Activated T-cell treated with anti-CD3 and anti-CD28 coated beads for 24 hours (primary cell): ENCODE data around the gene NEMF.
"Not testable (repeated sequence)": the region's sequence is repeated elsewhere in the genome, so short reads cannot be mapped to it uniquely, and the experiment has no call there.

Experiments
- DNase-seq: peaks from one replicate; pipeline ENCODE4 v3.0.0-alpha.2; 2020; ENCODE audit warnings: low read depth

NEMF gene

DNA sequence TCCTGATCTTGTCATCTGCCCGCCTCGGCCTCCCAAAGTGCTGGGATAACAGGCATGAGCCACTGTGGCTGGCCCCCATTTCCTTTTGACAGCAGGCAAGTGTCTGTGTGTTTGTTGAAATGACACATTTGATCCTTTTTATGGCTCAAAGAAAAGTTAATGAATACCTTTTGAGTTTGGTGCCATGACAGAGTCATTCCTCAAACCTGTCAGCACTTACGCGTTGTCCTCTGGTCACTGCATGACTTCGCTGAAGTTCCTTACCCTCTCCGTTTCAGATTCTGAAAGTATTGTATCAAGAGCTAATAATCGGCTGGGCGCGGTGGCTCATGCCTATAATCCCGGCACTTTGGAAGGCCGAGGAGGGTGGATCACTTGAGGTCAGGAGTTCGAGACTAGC is 32.4 kb downstream of the NEMF start:
- no peak for DNase-seq

DNA sequence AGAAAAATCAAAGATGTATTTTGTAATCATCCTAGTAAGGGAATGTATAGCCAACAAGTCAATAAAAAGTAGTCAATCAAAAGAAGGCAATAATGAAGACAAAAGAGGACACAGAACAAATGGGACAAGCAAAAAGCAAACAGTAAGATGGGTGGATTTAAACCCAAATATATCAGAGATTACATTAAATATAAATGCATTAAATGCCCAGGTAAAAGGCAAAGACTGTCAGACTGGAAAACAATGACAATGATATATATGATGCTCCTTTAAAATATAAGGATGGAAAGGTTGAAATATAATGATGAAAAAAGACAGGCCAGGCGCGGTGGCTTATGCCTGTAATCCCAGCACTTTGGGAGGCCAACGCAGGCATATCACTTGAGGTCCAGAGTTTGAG is 35.7 kb downstream of the NEMF start:
- no peak for DNase-seq

DNA sequence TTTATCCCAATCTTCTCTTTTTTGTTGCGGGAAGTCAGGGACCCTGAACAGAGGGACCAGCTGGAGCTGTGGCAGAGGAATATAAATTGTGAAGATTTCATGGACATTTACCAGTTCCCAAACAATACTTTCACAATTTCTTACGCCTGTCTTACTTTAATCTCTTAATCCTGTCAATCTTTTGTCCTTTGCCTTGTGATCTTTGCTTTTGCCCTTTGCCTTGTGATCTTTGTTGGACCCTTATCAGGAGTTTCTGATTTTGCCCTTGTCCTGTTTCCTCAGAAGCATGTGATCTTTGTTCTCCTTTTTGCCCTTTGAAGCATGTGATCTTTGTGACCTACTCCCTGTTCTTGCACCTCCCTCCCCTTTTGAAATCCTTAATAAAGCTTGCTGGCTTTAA is 36.5 kb downstream of the NEMF start:
- DNase-seq = not testable (repeated sequence)

- no peak for DNase-seq
Observed at GRCh38 chr14:49808780-49809179, 43.8 kb downstream of the NEMF start.

DNA sequence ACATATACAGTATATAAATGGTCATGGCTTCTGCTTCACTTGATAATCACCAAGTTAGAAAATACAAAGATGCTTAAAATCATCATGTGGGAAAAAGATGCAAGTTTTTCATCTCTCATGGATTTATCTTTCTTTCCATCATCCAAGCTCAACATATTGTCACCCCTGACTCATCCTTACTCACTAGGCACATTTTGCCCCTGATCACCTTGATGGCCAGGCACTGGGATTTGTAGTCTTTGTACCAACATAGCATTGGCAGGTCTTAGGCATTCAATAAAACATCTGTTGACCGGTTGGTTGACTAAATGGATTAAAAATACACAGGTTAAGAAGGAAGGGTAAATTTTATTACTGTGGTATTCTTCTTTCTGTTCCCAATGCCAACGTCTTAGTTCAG is 56.6 kb downstream of the NEMF start:
- DNase-seq = no peak

DNA sequence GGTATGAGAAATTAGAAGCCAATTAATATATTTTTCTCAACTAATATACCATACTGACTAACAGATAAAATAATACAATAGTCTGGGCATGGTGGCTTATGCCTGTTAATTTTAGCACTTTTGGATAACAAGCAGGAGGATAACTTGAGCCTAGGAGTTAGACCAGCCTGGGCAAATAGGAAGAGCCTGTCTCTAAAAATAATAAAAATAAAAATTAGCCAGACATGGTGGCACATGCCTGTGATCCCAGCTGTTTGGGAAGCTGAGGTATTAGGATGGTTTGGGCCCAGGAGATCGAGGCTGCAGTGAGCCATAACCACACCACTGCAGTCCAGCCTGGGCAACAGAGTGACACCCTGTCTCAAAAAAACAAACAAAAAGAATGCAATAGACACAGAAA is 60.0 kb downstream of the NEMF start:
- DNase-seq = no peak

DNA sequence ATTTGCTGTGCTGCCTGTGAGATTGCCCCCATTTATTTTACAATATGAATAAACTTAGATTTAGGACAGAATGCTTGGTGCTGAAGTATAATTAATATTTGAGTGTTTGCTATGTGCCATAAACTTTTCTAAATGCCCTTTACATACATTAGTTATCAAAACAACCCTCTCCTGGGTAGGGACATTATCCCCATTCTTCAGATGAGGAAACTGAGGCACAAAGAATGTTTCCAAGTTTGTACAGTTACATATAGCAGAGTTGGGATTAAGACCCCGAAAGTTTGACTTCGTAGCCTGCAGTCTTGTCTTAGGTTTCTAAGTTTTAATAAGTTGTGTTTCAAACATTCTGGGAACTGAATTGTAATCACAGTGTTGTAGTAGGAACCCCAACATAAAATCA is 66.3 kb downstream of the NEMF start:
- DNase-seq = no peak

DNA sequence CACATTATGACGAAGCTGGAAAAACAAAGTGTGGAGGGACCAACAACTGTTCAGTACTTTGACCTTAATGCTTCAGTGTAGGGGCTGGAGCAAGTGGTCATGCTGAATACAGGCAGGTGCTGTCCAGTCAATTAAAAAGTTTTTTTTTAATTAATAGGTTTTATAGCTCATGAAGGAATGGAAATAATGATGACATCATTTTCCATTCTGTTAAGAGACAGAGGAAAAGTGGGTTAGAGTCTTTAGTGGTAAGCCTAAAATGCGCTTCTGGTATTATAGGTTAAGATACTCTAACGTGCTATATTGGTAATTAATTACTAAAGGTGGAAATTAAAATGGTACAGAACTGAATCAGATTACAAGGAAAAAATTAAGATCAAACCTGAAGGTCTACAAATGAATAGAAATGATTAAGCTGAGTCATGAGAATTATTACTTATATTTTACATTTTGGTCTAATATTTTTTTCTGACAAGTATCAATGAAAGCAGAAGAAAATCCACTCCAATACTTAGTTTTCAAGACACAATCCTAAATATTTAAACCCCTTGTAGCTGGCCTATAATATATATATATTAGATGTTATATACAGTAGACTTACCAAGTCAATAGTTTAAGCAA is 69.1 kb downstream of the NEMF start:
- no peak for DNase-seq

GRCh38 chr14:49781040-49781439 is 71.5 kb downstream of the NEMF start:
- DNase-seq = not testable (repeated sequence)

GRCh38 chr14:49778421-49778820 is 74.2 kb downstream of the NEMF start:
- no peak for DNase-seq

DNA sequence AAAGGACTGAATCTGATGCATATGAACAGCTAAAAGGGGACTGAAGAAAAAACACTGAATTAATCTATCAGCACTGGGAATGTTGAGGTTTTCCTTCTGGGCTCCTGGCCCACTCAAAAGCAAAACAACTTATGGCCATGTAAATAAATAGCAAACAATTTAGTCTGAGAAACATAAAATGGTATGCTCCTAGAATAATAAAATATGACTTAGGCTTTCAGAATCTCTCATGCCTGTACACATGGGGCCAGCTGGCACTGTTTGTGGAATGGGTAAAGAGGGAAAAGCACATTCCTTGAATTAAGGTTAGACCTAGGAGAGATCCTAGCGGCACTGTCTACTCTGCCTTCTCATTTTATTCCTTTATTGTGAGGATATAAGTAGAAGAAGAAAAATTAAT is 78.5 kb downstream of the NEMF start:
- no peak for DNase-seq

DNA sequence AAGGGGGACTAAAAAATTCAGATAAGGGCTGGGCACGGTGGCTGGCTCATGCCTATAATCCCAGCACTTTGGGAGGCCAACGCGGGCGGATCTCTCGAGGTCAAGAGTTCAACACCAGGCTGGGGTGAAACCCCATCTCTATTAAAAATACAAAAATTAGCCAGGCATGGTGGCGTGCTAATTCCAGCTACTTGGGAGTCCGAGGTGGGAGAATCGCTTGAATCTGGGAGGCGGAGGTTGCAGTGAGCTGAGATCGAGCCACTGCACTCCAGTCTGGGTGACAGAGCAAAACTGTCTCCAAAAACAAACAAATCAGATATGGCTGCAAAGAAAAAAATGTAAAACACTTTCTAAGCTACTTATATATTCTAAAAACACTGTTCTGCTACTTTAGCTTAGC is 80.9 kb downstream of the NEMF start:
- DNase-seq = not testable (repeated sequence)

GRCh38 chr14:49770212-49770817 is 82.3 kb downstream of the NEMF start:
- no peak for DNase-seq

- no peak for DNase-seq
Observed at GRCh38 chr14:49769581-49770211, 82.9 kb downstream of the NEMF start.

DNA sequence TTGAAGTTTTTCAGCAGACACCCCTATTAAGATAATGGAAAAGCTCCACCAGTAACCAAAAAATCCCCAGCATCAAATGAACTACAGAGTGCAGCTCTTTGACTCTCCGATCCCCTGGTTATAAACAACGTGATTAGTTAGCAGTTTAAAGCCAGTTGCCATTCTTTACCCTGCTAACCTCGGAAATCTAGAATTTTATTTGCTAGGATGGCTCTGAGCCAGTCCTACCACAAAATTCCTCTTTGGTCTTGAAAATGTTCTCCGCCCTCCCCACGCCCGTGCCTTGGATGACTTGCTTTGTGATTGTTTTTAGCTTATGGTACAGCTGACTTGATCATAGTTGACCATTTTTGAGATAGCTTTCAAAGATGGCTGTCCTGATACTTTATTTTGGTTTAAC is 83.4 kb downstream of the NEMF start:
- DNase-seq = no peak

DNA sequence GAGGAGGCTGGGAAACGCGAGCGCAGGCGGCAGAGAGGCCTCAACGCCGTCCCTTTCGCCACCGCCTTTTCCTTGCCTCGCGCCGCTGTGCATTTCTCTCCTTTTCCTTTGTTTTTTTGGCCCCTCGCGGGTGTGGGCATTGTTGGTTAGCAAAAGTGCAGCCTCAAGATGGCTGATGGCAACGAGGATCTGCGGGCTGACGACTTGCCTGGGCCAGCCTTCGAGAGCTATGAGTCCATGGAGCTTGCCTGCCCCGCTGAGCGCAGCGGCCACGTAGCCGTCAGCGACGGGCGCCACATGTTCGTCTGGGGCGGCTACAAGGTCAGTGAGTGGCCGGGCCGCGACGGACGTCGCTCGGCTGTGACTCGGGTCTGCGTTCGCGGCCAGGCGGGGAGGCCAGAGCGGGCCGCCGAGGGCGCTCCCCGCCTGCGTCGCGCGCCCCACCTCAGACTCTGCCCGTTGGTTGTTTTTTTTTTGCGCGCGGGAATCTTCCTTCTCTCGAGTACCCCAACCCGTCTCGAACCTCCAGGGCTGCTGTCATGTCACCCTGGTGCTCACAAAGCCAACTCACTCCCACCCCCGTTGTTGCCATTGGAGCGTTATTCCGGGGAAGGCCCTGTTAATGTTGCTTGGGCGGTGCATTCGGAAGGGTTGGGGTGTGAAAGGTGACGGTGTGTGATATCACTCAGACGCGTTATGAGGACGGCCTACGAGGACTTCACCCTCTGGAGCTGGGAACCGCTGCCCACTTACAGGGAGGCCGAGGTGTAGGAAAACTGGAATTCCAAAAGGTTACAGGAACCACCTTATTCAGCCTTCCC is 84.1 kb downstream of the NEMF start:
- peak; percentile 72 for DNase-seq

DNA sequence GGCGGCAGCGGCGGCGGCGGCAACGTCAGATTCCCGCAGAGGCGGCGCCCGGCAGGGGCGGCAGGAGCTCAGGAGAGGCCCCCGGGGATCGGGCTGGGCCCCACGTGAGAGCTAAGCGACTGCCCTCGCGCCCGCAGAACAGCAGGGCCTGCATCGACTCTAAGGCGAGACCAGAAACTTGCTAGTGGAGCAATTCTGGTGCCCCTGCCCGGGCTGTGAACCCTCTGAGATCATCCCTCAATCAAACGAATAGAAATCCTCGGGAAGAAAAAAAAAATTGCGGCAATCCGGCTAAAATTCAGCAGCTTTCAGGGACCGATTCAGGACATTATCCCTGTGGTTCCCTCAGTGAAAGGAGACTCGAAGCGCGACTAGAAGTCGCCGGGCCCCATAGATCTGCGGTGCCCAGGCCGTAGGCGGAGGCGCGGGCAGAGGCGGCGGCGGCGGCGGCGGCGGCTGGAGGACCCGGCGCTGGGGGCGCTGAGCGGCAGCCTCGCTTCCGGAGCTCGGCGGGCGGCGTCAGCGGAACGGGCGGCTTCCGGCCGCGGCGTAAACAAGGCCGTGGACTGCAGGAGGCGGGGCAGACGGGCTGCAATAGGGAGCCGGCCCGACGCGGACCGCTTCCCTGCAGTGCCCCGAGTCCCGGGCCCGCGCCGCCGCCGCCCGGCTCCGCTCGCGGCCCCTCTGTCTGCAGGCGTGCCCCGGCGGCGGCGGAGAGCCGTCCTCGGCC is 84.9 kb downstream of the NEMF start, which contains the start of gene KLHDC2:
KLHDC2 (plus strand) TSS at position 583 of the 730 bp plus-strand sequence. CDS start 316 bp downstream, outside the sequence.
- peak; percentile 83 for DNase-seq

DNA sequence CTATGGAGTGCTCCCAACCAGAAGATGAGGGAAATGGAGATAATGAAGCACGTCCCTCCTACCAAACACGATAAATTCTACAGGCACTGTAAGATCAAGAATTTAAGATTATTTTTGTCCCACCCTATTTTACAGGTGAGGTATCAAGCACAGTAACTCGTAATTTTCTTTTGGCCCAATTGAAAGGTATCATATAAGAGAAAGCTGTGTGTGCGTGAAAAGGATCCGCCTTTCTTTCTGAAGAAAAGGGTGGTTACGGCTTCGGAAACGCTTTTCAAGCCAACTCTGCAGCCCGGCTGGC is 85.4 kb downstream of the NEMF start:
- no peak for DNase-seq

- no peak for DNase-seq
Observed at GRCh38 chr14:49766839-49767238, 85.7 kb downstream of the NEMF start.

DNA sequence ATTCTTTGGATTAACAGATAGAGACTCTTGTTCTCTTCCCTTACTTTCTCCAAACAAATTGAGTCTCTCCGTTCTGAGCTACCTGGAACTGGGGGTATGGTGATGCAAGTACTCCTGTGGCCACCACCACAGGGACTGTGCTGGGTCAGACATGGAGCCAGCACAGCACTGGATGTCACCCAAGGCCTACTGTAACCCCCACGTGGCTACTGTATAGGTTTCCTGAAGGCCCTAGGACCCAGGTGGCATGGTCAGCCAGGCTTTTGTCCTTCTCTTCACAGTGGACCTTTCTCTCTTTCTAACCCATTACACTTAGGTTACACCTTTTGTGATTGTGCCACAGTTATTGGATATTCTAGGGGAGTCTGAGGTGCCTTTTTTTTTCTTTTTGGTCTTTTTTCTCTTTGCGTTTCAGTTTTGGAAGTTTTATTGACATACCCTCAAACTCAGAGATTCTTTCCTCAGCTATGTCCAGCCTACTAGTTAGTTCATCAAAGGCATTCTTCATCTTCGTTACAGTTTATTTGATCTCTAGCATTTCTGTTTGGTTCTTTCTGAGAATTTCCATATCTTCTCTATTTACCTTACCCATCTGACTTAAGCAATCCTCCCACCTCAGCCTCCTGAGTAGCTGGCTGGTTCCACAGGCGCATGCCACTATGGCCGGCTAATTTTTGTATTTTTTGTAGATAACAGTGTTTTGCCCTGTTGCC is 90.6 kb downstream of the NEMF start:
- no peak for DNase-seq

DNA sequence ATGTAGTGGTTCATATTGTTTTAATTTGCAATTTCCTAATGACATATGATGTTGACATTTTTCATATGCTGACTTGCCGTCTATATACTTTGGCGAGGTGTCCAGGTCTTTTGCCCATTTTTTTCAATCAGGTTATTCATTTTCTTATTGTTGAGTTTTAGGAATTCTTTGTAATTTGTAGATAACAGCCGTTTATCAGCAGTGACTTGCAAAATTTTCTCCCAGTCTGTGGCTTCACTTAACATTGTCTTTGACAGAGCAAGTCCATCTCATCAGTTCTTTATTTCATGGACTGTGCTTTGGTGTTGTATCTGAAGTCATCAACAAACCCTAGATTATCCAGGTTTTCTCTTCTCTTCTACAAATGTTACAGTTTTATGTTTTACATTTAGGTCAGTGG is 97.2 kb downstream of the NEMF start:
- no peak for DNase-seq
